Suppressor macrophage treated with lipopolysaccharide for 4 hours (primary cell): ENCODE measurements around the gene COX19.
"Not testable (repeated sequence)": the region's sequence is repeated elsewhere in the genome, so short reads cannot be mapped to it uniquely, and the experiment has no call there.

Source experiments
- DNase-seq: peaks from one replicate; pipeline ENCODE4 v3.0.0-alpha.2; 2020

Gene COX19

DNA sequence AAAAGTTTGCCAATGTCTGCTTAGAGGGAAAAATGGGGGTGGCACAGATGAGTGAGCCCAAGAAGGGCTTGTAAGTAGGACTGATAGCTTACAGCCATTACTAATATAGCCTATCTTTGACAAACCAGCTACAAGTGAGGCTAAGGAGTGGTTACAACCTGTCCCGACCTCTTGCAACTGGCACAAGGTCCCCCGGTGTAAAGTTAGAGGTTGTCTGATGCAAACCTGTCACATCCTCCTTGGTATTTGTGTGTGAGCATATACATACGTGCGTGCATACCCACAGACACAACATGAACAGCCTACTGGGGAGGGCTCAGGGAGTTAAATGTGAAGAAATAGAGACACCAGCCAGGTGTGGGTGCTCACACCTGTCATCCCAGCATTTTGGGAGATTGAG, 35.5 kb downstream of the COX19 start:
- DNase-seq = no peak

GRCh38 chr7:938546-939185, 36.7 kb downstream of the COX19 start:
- no peak for DNase-seq

DNA sequence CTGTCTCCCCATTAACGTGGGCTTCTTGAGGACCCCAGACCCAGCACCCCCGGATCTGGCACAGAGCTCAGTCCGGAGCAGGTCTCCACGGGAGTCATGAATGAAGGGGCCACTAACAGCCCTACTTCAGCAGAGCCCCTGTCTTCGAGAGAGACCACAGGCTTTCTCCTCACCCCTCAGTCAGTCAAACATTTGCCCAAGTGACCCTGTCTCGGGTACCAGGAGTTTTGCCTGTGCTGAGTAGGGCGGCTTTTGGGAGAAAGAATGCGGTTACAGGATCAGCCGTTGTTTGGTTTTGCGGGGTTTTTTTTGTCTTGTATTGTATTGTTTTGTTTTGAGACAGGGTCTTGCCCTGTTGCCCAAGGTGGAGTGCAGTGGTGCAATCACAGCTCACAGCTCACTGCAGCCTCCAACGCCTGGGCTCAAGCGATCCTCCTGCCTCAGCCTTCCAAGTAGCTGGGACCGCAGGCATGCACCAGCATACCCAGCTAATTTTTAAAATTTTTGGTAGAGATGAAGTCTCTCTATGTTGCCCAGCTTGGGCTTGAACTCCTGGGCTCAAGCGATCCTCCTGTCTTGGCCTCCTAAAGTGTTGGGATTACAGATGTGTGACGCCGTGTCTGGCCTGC, 37.4 kb downstream of the COX19 start:
- no peak for DNase-seq

GRCh38 chr7:936386-937054, 38.8 kb downstream of the COX19 start:
- DNase-seq = no peak

DNA sequence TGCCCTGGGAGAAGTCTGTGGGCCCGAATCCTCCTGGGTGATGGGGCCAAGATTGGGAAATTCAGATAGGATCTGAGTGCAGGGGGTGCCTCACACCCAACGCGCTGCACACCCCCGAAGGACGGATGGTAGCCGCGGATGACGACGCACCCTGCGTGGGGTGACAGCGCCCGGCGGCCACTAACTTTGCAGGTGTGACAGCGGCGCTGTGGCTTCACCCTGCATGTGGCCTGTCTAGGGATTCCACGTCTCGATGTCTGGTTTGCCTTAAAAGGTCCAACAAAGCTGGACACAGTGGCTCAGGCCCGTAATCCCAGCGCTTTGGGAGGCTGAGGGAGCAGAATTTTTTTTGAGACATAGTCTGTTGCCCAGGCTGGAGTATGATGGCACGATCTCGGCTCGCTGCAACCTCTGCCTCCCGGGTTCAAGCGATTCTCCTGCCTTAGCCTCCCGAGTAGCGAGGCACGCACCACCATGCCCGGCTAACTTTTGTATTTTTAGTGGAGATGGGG, 39.4 kb downstream of the COX19 start:
- no peak for DNase-seq

- no peak for DNase-seq
These were observed 40.0 kb downstream of the COX19 start for GRCh38 chr7:935164-935873.

DNA sequence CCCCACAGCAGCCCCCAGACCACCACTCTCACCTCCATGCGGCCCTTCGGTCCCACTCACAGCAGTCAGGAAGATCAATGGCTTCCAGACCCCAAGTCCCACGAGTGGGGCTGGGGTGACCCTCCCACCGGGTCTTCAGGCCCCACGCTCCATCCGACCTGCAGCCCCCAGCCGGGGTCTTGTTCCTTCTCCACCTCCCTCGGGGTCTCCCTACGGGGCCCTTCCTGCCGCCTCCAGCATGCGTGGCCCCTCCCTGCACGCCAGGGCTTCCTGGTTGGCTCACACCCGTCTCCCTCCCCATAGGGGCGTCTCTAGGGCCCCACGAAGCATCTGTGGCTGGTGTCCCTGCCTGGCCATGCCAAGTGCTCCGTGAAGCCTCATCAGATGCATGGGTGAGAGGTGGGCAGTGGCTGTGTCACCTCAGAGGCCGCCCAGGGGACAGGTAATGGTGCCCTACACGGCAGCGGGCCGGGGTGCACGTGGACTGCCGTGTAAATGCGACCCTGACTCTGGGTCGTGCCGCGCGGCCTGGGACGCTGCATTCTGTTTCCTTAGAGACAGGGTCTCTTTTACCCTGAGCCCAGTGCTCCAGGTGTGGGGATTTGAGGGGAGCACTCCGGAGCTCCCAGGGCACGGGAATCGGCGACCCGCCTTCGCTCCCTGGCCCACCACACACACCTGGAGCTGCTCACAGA, 40.7 kb downstream of the COX19 start:
- DNase-seq = no peak

DNA sequence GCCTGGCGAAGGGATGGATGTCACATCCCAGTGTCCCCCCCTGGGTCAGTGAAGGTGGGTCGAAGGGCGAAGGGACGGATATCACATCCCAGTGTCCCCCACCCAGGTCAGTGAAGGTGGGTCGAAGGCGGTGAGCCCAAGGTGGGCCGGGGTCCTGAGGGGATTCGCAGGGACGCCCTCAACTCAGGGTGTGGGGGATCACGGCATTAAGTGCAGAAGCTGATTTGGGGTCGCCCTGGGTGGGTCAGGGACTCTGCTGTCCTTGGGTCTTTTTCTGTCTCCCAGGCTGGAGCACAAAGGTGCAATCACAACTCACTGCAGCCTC, 42.7 kb downstream of the COX19 start:
- DNase-seq = no peak

GRCh38 chr7:931871-932650, 43.3 kb downstream of the COX19 start:
- DNase-seq = no peak

GRCh38 chr7:930975-931758, 44.2 kb downstream of the COX19 start:
- peak; percentile 44 for DNase-seq

GRCh38 chr7:929311-929711, 46.0 kb downstream of the COX19 start:
- no peak for DNase-seq

GRCh38 chr7:927031-927671, 48.2 kb downstream of the COX19 start:
- no peak for DNase-seq

- no peak for DNase-seq
These were observed 49.0 kb downstream of the COX19 start for GRCh38 chr7:926061-927030.

DNA sequence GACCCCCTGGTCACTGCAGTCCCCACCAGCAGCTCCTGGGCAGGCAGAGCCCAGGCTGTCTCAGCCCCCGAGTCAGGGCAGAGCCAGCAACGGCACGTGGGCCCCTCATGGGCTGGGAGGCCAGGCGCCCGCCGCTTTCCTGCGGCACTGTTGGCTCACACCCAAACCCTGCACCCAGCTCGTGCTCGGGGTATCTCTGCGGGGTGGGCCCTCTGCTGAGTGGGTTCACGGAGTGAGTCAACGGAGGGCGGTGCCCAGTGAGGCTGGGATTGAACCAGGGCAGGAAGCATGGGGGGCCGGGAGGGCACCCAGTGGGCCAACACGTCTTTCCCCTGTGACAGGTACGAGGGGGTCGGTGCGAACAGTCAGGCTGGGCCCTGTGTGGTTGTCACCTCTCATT, 49.7 kb downstream of the COX19 start:
- DNase-seq = no peak

DNA sequence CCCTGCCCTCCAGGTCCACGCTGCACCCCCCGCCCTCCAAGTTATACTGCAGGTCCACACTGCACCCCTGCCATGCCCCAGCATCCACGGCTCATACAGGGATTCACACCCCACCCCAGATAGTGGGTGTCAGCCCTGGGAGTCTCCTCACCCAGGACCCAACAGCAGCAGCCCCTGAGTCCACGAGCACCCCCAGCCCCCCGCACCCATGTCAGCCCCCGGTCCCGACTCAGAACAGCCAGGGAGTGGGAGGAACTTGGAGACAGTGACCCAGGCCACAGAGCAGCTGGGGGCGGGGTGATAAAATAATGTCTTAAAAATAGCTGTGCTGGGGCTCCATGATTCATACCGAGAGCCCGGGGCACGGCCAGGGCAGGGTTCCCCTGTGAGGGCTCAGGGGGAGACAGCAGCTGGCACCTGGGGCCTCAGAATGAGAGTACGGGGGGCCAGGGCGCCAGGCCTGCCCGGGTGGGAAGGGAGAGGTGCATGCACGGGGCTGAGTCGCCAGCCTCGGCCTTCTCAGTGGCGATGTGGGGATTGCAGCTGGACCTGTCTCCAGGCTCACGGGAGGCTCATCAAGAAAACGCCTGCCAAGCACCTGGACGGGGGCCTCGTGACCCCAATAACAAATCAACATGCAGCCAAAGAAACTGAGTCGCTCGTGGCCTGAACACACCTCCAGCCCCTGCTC, 50.7 kb downstream of the COX19 start:
- peak; percentile 57 for DNase-seq

- DNase-seq = not testable (repeated sequence)
These were observed 51.3 kb downstream of the COX19 start for GRCh38 chr7:924042-924441.

DNA sequence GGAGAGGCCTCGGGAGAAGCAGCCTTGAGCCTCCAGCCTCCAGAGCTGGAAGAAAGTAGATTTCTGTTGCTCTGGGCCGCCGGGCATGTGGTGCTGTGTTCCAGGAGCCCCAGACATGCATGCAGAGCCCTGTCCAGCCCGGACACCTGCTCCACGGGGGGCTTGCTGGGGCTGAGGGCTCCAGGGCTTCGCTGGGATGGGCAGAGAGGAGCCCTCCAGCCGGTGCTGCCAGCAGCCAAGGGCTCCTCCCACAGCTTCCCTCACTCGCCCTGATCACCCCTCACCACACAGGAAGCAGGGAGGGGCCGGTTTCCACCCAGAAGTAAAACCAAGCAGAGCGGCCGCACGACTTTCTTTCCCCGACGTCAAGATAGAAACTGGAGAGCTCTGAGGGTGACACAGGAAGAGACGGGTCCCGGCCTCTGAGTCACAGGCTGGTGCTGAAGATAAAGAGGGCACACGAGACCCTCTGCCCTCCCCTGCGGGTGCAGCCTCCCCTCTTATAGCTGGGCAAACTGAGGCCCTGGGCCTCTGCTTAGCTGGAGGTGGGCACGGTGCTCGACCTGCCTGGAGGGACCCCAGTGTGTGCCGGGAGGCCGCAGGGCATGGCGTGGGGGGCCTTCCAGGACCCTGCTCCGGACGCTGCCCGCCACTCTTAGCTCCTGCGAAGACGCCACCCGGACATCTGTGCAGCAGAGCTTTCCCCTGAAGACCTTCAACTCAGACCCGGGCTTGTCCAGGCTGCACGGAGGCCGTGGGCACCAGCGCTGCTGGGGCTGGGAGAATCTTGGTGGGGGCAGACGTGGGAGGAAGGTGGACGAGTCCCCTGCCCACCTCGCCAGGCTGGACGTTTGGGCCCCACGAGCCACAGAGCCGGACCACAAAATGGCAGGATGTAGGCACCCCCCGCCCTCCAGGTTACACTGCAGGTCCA, 52.0 kb downstream of the COX19 start:
- DNase-seq = peak; percentile 90
